Hematopoietic multipotent progenitor cell treated with erythropoietin and hydrocortisone succinate and interleukin-3 and kit ligand, for 6 days (in vitro differentiated cells): Measurements from ENCODE around the gene UQCC3.
"Not testable (repeated sequence)": the region's sequence is repeated elsewhere in the genome, so short reads cannot be mapped to it uniquely, and the experiment has no call there.

ENCODE experiments used
- DNase-seq: peaks from one replicate; pipeline ENCODE4 v3.0.0-alpha.2; 2015

The UQCC3 gene

DNA sequence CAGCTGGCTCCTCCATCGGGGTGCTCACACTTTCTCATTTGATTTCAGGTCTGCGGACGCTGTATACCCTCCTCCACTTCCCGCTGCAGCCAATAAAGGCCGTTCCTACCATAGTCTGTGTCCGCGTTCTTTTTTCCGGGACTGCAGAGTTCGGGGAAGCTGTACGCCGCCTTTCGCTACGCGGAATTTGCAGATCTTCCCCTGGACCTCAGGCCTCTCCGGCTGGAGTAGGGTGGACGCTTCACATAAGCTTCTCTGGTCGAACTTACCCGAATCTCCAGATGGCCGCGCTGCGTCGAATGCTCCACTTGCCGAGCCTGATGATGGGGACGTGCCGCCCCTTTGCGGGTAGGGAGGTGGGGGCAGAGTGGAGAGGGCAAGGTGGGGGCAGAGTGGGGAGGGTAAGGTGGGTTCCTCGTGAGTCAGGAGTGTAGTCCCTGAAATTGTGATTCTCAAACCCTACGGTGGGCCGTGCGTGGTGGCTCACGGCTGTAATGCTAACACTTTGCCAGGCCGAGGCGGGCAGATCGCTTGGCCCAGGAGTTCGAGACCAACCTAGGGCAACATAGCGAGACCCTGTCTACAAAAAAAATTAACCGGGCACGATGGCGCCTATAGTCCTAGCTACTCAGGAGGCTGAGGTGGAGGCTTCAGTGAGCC is 5.7 kb upstream of the UQCC3 start:
- peak; percentile 66 for DNase-seq

DNA sequence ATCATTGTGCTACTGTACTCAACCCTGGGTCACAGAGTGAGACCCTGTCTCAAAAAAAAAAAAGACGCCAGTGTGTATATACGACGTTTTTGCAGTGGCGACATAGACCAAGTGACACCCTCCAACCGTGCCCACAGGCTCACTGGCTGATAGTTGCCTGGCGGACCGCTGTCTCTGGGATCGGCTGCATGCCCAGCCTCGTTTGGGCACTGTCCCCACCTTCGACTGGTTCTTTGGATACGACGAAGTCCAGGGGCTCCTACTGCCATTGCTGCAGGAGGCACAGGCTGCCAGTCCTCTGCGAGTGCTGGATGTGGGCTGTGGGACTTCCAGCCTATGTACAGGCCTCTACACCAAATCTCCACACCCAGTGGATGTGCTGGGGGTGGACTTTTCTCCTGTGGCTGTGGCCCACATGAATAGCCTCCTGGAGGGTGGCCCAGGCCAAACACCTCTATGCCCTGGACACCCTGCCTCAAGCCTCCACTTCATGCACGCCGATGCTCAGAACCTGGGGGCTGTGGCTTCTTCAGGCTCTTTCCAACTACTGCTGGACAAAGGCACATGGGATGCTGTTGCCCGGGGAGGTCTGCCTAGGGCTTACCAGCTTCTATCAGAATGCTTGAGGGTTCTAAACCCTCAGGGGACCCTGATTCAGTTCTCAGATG is 5.1 kb upstream of the UQCC3 start:
- peak; percentile 34 for DNase-seq

DNA sequence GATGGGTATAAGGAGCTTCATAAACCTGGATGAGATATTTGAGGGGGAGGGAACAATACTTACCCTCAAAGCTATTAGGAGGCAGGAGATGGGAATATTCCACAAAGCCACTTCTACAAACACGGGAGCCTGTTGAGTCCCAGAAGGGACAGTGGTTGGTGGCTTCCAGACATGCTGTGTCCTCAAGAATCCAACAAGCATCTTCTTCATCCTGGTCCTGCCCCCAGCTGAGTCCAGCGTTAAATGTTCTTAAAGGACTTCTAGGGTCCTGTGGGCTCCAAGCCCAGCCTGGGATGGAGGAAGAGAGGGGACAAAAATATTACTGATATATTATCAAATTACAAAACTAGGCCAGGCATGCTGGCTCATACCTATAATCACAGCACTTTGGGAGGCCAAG is 4.0 kb upstream of the UQCC3 start:
- DNase-seq: no peak

DNA sequence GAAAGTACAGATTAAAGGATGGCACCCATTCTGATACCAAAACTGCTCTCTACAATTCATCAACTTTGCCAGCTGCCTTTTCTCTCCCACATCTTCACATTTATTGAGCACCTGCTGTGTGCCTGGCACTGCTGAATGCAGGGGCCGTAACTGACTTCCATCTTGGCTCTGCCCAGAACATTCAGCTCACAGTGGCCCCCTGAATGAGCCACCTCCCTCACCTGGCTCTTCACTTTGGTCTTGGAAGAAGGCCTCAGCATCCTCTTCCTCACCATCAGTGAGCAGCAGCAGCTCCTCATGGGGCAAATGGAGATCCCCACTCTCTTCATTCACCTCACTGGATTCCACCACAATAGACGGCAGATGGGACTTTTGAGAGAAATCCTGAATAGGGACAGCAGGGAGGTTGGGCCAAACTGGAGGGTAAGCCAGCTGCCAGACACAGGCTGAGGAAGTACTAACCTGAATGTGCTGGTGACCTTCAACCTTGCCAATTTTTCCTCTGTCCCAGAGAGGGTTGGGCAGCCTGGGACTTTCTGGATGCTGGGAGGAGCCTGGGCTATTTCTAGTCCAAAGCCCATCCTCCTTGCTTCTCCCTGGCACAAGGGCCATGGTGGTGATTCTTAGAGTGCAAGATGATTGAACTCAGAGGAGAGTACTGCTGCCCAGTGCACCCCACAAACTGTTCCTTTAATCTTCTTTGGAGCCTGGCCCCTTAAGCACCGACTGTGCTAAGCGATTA is 1.9 kb upstream of the UQCC3 start:
- peak; percentile 49 for DNase-seq

DNA sequence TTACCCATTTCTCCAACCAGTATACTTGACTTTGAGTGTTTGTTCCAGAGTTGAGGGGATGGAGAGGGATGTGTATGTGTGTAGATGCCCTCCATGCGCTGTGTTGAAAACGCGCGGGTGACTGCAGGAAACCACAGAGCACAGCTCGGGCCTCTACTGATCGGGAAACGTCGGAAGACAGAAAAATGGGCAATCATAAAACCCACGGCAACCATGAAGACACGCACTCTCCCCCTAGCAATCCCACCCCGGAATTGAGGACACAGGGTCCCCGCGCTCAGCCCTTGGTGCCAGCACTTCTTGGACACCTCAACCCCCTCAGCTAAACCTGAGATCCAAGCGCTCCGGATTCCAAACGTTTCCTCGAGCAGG is 251 bp upstream of the UQCC3 start:
- no peak for DNase-seq

DNA sequence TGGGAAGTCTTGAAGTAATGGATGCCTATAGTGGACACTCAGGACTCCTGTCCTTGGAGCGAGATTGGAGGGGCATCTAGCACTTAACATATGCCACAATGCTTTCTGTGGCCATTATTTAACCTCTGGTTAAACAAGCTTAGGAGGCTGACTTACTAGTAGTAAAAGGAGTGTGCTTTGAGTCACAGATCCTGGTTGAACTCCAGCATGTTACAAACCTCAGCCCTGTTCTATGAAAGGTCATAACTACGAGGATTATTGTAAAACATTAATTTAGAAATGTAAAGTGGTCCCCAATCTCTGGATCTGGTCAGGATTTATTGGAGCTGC is 1.7 kb downstream of the UQCC3 start:
- DNase-seq: no peak

DNA sequence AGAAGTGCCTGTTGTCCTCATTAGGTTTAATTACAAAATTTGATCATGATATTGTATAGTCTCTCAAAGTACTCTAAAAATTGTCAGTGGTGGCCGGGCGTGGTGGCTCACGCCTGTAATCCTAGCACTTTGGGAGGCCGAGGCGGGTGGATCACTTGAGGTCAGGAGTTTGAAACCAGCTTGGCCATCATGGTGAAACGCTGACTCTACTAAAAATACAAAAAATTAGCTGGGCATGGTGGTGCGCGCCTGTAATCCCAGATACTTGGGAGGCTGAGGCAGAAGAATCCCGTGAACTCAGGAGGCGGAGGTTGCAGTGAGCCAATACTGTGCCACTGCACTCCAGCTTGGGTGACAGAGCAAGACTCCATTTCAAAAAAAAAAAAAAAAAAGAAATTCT is 3.9 kb downstream of the UQCC3 start:
- not testable (repeated sequence) for DNase-seq

DNA sequence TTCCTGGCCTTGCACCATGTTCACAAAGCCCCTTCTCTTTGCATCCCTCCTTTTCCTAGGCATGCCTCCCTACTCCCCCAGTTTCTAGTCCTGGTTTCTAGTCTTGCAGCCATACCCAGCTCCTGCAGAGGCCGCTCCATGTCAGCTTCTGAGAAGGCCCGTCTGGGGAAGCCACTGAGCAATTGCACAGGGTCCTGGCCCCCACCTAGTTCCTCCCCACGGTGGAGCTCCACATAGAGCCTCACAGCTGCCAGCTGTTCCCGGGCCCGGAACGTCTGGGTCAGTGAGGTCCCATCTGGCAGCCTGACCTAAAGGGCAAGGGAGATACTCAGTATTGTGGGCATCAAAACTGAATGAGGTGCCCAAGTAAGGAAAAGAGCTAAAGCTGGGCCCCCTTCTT is 5.2 kb downstream of the UQCC3 start:
- no peak for DNase-seq

DNA sequence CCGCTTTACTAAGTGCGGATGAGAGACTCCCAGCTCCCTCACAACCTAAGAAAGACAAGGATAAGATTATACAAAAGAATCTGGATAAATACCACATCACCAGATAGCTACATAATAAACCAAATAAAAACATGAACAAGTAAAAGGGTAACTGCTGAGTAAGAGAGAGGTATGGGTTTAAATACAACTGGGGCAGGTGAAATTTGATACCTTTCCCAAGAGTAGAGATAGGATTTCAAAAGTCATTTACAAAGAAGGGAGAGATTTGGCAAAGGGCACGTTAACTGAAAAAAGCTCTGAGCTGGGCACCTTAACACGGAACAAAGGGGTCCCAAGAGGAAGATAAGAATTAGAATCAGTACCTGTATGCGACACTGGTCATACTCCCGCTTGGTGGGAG is 5.7 kb downstream of the UQCC3 start:
- no peak for DNase-seq

DNA sequence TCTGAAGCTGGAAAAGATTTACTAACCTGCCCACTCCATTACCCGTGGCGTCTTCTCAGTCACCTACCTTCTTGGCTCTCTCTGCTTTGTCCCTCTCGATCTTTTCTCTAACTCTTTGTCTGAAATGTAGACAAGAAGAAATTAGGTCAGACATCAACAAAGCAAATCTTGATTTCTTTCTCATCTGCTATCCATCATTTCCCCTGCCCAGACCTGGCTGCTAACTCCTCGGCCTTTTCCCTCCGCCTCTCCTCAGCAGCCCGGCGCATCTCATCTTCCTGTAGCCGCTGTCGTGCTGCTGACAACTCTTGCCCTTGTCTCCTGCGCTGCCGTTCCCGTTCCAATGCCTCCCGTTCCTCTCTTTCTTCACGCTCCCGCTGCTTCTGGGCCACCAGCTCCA is 6.2 kb downstream of the UQCC3 start:
- no peak for DNase-seq

DNA sequence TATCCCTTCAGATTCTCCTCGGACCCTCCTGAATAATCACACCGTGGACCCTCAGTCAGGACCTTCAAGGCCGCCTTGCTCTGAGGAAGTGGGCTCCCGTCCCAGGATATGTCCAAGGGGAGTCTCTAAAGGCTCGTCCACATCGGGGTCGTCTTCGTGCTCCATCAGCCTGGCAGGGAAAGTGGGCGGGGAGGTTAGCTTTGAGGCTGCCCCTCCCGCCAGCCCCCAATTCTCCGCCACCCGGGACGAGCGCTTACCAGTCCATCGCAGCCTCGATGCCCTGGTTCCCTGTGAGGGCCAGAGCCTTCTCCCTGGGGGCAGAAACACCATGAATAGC is 6.9 kb downstream of the UQCC3 start:
- DNase-seq: no peak

DNA sequence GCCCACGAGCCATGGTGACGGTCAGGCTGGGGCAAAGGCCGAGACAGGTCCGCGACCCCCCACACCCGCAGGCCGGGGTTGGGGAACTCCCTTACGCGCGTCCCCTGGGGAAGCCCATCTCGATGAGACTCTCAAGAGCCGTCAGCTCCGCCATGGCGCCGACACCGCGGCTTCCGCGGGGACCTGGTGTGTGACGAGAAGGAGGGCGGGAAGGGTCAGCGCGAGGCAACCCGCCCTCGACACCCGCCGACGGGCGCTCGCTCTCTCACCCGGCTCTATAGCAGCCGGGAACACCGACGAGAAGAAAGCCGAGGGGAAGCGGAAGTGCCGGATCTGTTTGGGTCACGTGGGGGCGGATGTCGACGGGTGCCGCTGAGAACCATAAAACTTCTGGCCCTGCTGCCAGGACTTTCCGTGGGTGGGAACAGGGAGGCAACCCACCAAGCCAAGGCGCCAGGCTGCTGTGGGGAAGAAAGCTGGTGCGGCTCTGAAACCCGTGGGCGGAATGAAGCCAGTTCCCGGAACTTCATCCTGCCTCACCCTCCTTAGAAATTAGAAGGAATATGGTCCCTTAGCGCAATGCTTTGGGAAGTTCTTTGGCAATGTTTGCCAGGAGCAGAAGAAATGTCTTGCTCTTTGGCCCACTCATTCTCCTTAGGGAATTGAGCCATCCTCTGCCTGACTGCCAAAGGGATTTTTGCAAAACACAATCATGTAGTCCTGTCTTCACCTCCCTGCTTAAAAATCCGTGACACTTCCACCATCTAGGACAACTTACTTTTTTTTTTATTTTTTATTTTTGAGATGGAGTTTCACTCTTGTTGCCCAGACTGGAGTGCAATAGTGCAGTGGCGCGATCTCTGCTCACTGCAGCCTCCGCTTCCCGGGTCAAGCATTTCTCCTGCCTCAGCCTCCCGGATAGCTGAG is 7.6 kb downstream of the UQCC3 start, which contains the start of gene UBXN1:
TSS of gene UBXN1 (minus strand) at position 304 of the 927 bp plus-strand sequence. CDS start at position 154, 150 bp downstream.
- DNase-seq: peak; percentile 95

DNA sequence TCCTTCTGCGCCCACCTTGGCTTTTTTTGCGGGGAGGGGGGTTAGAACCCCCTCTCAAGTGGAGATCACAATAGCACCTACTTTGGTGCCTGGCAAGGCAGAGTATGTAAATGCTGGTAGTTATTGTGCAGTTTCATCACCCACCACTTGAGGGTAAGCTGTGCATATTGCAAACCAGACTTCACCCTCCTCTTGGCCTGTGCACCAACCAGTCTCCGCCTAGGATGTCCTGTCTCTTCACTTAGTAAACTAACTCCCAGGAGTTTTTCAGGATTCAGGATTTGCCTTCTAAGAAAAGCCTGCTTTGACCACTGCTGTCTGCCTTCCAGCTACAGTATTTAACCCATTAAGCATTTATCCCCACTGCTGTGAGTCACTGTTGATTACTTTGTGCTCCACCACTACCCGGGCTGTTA is 9.4 kb downstream of the UQCC3 start:
- peak; percentile 91 for DNase-seq

DNA sequence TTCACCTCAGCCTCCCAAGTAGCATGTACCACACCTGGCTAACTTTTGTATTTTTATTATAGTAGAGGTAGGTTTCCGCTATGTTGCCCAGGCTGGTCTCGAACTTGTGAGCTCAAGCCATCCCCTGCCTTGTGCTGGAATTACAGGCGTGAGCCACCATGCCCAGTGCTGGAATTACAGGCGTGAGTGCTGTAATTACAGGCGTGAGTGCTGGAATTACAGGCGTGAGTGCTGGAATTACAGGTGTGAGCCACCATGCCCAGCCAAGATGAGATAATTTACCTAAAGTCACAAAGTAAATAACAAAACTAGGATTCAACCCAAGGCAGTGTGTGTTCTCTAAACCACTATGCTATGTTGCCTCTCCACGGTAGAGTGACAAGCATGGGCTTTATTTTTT is 11.0 kb downstream of the UQCC3 start:
- no peak for DNase-seq

DNA sequence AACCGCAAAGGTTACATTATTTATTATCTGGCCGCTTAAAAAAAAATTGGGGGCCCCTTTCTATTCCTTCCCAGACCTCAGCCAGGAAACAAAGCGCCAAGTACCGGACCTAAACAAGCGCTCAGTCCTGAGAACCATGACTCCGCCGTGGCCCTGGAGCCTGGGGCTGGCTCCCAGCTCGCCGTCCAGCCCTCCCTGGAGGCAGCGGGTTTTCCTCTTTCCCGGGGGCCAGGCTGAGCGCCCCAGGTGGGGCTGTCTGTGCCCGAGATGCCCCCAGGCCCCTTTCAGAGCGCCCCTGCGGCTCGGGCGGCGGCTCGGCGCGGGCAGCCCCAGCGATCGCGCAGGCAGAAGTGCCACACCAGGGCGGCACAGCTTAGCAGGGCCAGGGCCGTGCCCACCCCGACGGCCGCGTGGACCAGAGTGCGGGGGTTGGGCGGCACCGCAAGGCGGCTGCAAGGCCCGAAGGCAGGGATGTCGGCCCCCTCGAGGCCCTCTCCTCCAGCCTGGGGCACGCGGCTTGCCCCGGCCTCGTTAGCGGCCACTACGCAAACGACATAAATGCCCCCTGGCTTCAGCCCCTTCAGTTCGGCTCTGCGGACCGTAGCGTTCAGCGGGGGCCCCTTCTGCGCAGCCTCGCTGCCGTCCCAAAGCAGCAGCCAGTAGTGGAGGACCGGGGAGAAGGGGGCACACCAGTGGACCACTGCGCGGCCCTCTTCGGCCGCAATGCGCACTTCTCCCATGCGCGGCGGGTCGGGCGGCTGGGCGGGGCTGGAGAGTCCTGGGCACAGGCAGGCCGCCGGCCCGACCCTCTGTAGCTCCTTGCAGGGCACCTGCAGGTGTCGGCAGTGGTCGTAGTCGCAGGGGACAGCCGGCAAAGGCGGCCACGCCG is 16.3 kb downstream of the UQCC3 start:
- DNase-seq: no peak

DNA sequence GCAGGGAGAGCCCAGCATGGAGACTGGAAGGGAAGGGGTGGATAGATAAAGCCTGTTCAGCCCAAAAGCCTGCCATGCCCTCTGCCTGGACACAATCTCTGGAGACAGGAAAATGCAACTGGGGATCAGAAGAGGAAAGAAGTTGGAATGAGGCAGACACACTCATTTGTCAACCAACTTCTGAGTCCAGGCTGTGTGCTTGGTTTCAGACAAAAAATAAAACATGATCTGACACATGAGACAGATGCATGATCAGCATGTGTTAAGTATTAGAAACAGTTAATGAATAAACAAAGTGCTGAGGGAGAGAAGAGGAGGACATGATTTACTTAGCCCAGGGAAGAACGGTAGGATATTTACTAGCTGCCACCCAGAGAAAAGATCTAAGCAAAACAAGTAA is 17.0 kb downstream of the UQCC3 start:
- no peak for DNase-seq

DNA sequence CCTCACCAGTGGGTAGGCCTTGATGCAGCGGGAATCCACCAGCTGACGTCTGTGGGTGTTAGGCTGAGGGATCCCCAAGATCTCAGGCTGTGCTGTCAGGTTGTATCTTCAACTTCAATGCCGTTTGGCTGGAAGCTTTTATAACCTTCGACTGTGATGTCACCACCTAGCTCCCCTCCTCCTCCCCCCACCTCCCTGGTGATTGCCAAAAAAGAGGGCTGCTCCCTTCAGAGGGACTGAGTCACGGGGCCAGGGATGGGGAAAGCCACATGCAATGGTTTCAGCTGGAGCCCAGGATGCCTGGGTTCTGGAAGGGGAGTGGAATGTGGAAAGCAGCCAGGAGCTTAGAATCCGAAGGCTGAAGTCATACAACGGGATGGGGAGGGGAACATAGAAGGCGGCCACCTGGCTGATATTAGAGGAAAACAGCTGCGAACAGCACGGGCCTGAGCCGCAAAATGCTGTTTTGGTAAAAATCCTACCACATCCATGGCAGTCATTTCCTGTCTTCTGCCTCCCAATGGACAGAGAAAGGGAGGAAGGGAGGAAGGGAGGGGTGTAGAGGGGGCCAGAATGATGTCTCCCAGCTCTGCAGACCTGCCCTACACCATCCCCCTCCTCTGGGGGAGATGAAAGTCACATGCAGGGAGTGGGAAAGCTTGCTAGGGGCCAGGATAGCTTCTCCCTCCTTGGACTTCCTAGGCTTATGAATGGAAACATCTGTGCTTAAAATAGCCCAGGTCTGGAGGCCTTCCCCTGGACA is 18.1 kb downstream of the UQCC3 start, which contains the start of gene LRRN4CL:
TSS of gene LRRN4CL (minus strand) at position 110 of the 763 bp plus-strand sequence. CDS start 1,022 bp downstream, outside the sequence.
- DNase-seq: no peak

DNA sequence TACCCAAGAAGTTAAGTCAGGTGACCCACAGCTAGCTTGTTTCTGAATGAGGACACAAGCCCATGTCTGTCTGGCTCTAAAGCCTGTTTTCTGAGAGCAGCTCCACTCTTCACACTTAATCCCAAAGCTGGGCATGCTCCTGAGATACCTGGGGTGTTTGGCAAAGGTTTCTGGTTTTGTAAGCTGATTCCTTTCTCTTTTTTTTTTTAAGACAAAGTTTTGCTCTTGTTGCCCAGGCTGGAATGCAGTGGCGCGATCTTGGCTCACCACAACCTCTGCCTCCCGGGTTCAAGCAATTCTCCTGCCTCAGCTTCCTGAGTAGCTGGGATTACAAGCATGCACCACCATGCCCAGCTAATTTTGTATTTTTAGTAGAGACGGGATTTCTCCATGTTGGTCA is 22.2 kb downstream of the UQCC3 start:
- peak; percentile 0 for DNase-seq

DNA sequence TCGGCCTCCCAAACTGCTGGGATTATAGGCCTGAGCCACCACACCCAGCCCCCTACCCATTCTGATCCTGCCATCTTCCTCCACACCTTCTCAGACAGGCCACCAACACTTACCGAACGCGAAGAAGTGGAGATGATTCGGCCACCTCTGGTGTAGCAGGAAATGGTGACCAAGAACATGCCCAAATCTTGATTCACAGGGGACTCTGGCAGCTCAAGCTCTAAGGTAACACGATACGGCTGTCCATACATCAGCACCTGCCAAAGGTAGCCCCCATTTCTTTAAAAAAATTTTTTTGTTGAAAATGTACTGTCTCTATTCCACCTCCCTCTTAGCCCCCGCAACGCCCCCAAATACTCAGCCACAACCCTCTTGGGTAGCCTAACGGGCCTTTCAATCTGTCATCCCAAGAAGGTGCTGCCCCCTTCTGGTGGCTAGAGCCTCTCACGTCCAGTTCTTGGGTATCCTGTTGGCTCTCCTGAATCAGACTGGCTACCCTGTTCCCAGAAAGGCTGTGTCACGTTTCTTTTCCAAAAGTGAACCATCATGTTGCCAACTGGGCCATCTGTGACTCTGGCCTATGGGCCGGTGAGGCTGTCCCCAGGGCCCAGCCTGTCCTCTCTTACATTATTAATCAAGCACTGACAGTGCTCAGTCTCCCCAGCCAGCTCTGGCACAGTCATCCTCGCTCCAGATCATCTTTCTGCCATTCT is 23.1 kb downstream of the UQCC3 start:
- DNase-seq: peak; percentile 95

DNA sequence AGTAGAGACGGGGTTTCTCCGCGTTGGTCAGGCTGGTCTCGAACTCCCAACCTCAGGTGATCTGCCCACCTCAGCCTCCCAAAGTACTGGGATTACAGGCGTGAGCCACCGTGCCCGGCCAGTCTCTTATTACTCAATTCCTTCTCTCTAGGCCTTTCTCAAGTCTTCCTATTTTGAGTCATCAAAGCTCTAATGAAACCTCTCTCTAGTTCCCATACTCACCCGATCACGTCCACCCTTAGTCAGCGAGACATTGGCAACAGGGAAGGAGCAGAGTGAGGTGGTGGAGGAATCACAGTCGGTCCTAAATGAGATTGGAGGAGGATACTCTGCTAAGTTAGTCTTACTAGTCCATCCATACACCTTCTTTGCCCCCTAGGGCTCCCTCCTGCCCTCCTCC is 30.8 kb downstream of the UQCC3 start:
- no peak for DNase-seq

DNA sequence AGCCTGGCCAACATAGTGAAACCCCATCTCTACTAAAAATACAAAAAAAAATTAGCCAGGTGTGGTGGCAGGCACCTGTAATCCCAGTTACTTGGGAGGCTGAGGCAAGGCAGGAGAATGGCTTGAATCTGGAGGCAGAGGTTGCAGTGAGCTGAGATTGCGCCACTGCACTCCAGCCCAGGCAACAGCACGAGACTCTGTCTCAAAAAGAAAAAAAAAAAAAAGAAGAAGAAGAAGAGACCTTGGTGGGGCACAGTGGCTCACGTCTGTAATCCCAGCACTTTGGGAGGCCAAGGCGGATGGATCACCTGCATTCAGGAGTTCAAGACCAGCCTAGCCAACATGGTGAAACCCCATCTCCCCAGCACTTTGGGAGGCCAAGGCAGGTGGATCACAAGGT is 32.4 kb downstream of the UQCC3 start:
- DNase-seq: not testable (repeated sequence)
